CD4-positive, alpha-beta T cell (primary cell): ENCODE data around the gene PTPRO. TPM values are rescaled to one million over a fixed set of nuclear protein-coding genes. Genes with fewer than 3 reads are reported as not detected.

Experiments used
- ATAC-seq: fragments of 200-7000 bp; cut with Tn5 transposase; one replicate; pipeline ENCODE4 v1.10.0; 2022; ENCODE audit warnings: mild to moderate bottlenecking; ENCODE audit not compliant: poor library complexity
- CTCF ChIA-PET: fragments of 350-600 bp; sonication (Branson Sonifier 250); formaldehyde crosslinking; loops from one replicate; lab custom pipeline; 2021; ENCODE audit warnings: antibody characterized with exemption, inconsistent platforms; lab: Charles Lee
- POLR2A ChIA-PET: fragments of 350-600 bp; sonication (Branson Sonifier 250); formaldehyde crosslinking; loops from one replicate; lab custom pipeline; 2021; ENCODE audit warnings: antibody characterized with exemption, inconsistent platforms; lab: Charles Lee
- DNase-seq, 14 experiments: peaks; one replicate each; pipeline ENCODE4 v3.0.0-alpha.2; 2013 to 2020; ENCODE audit warnings: mixed read lengths in 2 of 14
- H3K27ac ChIP-seq, 2 donors: one replicate each; pipeline versions ENCODE4 v1.5.1 to v1.7.0; 2013; ENCODE audit warnings: low read length in 2 of 2, low read depth in 1 of 2, mild to moderate bottlenecking in 1 of 2
- H3K27me3 ChIP-seq, 2 experiments: 1 replicate in 1 of 2; 2 replicates in 1 of 2; pipeline versions ENCODE4 v1.6.1 to v1.7.0; 2013; ENCODE audit warnings: low read length in 2 of 2, control low read depth in 1 of 2, mild to moderate bottlenecking in 1 of 2, moderate library complexity in 1 of 2; ENCODE audit not compliant: insufficient read depth in 2 of 2, control insufficient read depth in 1 of 2
- H3K36me3 ChIP-seq: one replicate; pipeline ENCODE4 v1.6.1; 2013; ENCODE audit warnings: low read length, control low read depth; ENCODE audit not compliant: insufficient read depth
- H3K4me1 ChIP-seq: one replicate; pipeline ENCODE4 v1.6.1; 2013; ENCODE audit warnings: low read length, control low read depth; ENCODE audit not compliant: insufficient read depth
- H3K4me3 ChIP-seq: one replicate; pipeline ENCODE4 v1.5.1; 2013; ENCODE audit warnings: mild to moderate bottlenecking, low read length, moderate library complexity
- H3K9me3 ChIP-seq, 2 experiments: 1 replicate in 1 of 2; 2 replicates in 1 of 2; pipeline versions ENCODE4 v1.6.1 to v1.7.0; 2013; ENCODE audit warnings: low read length in 2 of 2, mild to moderate bottlenecking in 2 of 2, control low read depth in 1 of 2, moderate library complexity in 1 of 2; ENCODE audit not compliant: control insufficient read depth in 1 of 2, insufficient read depth in 1 of 2
- H3K27ac Mint-ChIP-seq: one replicate; pipeline ENCODE4 v1.8.0; 2020; ENCODE audit warnings: mixed read lengths
- H3K27me3 Mint-ChIP-seq: one replicate; pipeline ENCODE4 v1.8.0; 2021; ENCODE audit warnings: mixed read lengths
- H3K36me3 Mint-ChIP-seq: one replicate; pipeline ENCODE4 v1.8.0; 2021; ENCODE audit warnings: low read depth, mixed read lengths
- H3K4me1 Mint-ChIP-seq: one replicate; pipeline ENCODE4 v1.8.0; 2021; ENCODE audit warnings: low read depth, mixed read lengths
- H3K4me3 Mint-ChIP-seq: one replicate; pipeline ENCODE4 v1.8.0; 2020; ENCODE audit warnings: mild to moderate bottlenecking, mixed read lengths
- H3K9me3 Mint-ChIP-seq: one replicate; pipeline ENCODE4 v1.8.0; 2020; ENCODE audit warnings: mixed read lengths
- intact Hi-C, 2 experiments: fragments of 100-400 bp; cut with DNase I in 1 of 2; cut with micrococcal nuclease in 1 of 2; formaldehyde crosslinking; loops; one replicate each; pipeline versions ENCODE4 v1.15.1 to v1.9.0; 2023 to 2025; cut with DNase I, micrococcal nuclease
- total RNA-seq, 174 experiments: library from RNA in 2 of 174; stranded (reverse) in 2 of 174; gene quantifications; one replicate each; pipeline ENCODE4 v1.2.3 and lab custom pipeline; 2021 to 2026
- TF ChIP-seq, protein P1 (sequence below): fragments of 200-600 bp; IDR thresholded peaks from one replicate; pipeline ENCODE4 v1.8.0; 2022; ENCODE audit warnings: antibody characterized with exemption, mild to moderate bottlenecking

The PTPRO gene
- total RNA-seq, 2 experiments from 2014 or later, result 2.1 to 2.8 TPM

DNA sequence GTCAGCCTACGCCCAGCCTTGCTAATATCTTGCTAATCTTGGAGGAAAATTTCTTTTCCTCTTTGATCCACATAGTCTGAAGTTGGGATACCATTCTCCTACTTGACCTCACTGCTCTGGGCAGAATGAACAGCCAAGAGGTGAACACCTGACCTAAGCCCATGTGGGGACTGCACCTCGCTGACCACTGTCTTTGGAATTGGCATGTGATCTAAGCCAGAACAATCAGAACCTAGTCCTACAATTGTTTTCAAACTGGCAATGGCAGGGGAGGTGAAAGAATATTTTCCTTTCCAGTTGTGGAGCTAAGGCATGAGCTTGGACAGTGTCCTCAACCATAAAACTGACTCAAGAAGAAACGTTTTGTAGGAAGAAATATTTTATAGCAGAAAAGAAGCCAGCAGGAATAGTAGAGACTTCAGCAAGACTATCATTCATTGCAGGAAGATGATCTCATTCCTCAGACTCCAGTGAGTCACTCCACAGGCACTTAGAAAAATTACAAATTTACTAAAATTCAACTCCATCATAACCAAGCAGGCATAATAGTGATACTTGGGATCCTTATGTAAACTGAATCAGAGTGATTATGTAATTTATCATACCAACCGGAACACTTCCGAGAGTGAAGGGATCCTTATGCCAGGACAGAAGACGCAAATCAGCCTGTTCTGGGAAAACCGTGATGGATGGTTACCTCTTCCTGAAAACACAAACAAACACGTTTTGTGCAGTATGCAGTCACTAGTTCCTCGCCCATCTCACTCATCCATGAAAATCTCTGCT lies 14.7 kb downstream of the PTPRO start:
- Histone ChIP-seq H3K9me3 (no peaks in the 10 kb centered on the region), H3K4me1 (no peaks in the 10 kb centered on the region), H3K27ac (no peak overlapping the region), H3K4me3 (no peak overlapping the region), H3K36me3 (no peaks in the 10 kb centered on the region), H3K27me3 (peaks cover 0 to 7% of the 10 kb centered on the region in 2 experiments)
- H3K27ac Mint-ChIP-seq, result no peak overlapping the region
- TF ChIP-seq, protein P1, sequence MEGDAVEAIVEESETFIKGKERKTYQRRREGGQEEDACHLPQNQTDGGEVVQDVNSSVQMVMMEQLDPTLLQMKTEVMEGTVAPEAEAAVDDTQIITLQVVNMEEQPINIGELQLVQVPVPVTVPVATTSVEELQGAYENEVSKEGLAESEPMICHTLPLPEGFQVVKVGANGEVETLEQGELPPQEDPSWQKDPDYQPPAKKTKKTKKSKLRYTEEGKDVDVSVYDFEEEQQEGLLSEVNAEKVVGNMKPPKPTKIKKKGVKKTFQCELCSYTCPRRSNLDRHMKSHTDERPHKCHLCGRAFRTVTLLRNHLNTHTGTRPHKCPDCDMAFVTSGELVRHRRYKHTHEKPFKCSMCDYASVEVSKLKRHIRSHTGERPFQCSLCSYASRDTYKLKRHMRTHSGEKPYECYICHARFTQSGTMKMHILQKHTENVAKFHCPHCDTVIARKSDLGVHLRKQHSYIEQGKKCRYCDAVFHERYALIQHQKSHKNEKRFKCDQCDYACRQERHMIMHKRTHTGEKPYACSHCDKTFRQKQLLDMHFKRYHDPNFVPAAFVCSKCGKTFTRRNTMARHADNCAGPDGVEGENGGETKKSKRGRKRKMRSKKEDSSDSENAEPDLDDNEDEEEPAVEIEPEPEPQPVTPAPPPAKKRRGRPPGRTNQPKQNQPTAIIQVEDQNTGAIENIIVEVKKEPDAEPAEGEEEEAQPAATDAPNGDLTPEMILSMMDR, result no peak
- H3K4me3 Mint-ChIP-seq, result no peak overlapping the region
- no peaks in the 10 kb centered on the region for H3K36me3 Mint-ChIP-seq
- DNase-seq (no peak), ATAC-seq (no peak)
- ChIA-PET POLR2A (no interaction called here), CTCF (no interaction called here)
- intact Hi-C loops, result loop anchor here in 1 of 2 experiments (5.0 kb wide), 1 partner anchor 160 kb away; no protein-coding TSS in a partner anchor
- H3K9me3 Mint-ChIP-seq, result no peaks in the 10 kb centered on the region
- no peaks in the 10 kb centered on the region for H3K4me1 Mint-ChIP-seq
- H3K27me3 Mint-ChIP-seq, result peaks cover 39% of the 10 kb centered on the region

- peaks cover 0 to 9% of the 10 kb centered on the region in 2 experiments for H3K27me3 ChIP-seq
- no peaks in the 10 kb centered on the region for H3K36me3 Mint-ChIP-seq
- CTCF ChIA-PET, result interaction anchor here (1.6 kb wide), 1 partner anchor 8 kb away, joined by 3 read pairs; no protein-coding TSS in a partner anchor
Observed at GRCh38 chr12:15341371-15341770, 19.1 kb downstream of the PTPRO start.

GRCh38 chr12:15344561-15344960 lies 22.3 kb downstream of the PTPRO start:
- H3K4me1 ChIP-seq, result no peaks in the 10 kb centered on the region
- ChIA-PET POLR2A (no interaction called here), CTCF (no interaction called here)
- H3K27me3 ChIP-seq, result peaks cover 0 to 9% of the 10 kb centered on the region in 2 experiments
- no peaks in the 10 kb centered on the region for H3K36me3 Mint-ChIP-seq
- H3K9me3 Mint-ChIP-seq, result no peaks in the 10 kb centered on the region
- no peak overlapping the region for H3K4me3 ChIP-seq
- no peak overlapping the region for H3K27ac ChIP-seq
- H3K27me3 Mint-ChIP-seq, result peaks cover 35% of the 10 kb centered on the region
- intact Hi-C loops, result no loop called here
- no peak for DNase-seq
- peaks cover 0 to 5% of the 10 kb centered on the region in 2 experiments for H3K9me3 ChIP-seq
- no peaks in the 10 kb centered on the region for H3K36me3 ChIP-seq
- TF ChIP-seq, protein P1, result no peak
- no peak for ATAC-seq
- no peaks in the 10 kb centered on the region for H3K4me1 Mint-ChIP-seq
- H3K27ac Mint-ChIP-seq, result no peak overlapping the region
- H3K4me3 Mint-ChIP-seq, result no peak overlapping the region

More at GRCh38 chr12:15341371-15341770, 19.1 kb downstream of the PTPRO start:
- Histone ChIP-seq H3K4me3 (no peak overlapping the region), H3K4me1 (no peaks in the 10 kb centered on the region), H3K27ac (no peak overlapping the region), H3K36me3 (no peaks in the 10 kb centered on the region), H3K9me3 (no peaks in the 10 kb centered on the region)
- Mint-ChIP-seq H3K27me3 (peaks cover 31% of the 10 kb centered on the region), H3K27ac (no peak overlapping the region), H3K4me3 (no peak overlapping the region), H3K4me1 (no peaks in the 10 kb centered on the region), H3K9me3 (no peaks in the 10 kb centered on the region)
- no peak for DNase-seq
- ATAC-seq, result no peak
- POLR2A ChIA-PET, result no interaction called here
- intact Hi-C loops, result no loop called here
- TF ChIP-seq, protein P1, result no peak
